Measurements from ENCODE around the gene ALMS1.
"Not testable (repeated sequence)": the region's sequence is repeated elsewhere in the genome, so short reads cannot be mapped to it uniquely, and the experiment has no call there.

The ALMS1 gene

DNA sequence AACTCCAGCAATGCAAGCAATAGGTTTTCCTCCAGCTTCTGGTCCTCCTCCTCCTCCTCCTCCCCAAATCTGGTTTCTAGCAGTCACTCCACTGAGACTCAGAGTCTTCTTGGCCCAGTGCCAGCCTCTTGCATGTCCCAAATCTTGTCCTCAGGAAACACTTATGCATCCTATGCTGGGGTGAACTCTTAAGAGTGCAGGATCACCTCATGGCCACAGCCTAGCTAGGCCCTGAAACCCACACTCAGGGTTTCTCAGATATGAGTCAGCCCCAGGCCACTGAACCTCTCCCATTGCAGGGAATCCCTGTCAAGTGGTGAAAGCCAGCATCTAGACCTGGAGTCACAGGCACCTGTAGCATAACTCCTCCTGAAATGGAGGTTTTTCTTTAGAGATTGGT, 238.4 kb downstream of the ALMS1 start:
- not testable (repeated sequence) for DNase-seq

DNA sequence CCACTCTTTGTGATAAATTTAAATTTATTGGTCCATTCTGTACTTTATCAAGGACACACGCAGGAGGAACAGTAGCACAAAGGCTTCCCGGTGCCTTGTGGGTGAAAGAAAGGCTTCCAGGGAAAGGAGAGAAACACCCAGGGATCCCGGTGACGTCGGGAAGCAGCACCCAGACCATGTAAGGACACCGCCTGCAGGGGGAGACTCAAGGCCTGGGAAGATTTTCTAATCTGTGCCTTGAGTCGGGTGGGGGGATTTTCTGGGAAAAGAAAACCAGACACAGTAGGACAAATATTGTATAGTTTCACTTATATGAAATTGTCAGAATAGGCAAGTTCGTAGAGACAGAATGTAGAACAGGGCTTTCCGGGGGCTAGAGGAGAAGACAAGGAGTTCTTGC, 239.0 kb downstream of the ALMS1 start:
- DNase-seq, result not testable (repeated sequence)

DNA sequence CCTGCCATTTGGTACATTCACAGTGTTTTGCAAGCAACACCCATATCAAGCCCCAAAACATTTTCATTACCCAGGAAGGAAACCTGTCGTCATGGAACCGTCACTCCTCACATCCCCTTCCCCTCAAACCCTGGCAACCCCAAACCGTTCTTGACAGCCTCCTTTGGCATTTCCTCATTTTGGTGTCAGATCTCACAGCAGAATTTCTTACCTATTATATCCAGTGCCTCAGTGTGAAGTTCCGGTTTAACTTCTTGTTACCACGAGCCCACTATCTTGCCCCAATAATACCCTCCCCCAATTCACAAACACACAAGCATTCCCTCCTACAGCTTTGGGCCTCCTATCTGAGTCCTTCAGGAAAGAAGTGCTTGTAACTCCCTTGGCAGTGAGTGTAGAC, 240.6 kb downstream of the ALMS1 start:
- peak; percentile 49 for DNase-seq

DNA sequence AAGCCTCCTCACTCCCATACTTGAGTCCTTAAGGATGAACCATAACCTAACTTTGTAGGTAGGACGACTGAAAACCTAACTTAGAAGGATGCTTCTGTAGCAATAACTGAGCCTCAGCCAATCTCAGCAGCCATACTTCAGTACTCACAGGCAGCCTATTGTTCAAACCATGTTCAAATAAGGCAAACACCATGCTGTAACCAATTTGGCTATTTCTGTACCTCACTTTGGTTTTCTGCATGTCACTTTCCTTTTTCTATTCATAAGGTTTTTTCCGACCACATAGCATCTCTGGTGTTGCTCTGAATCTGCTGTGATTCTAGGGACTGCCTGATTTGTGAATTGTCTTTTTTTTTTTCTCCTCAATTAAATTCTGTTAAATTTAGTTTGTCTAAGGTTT, 242.9 kb downstream of the ALMS1 start:
- DNase-seq, result not testable (repeated sequence)

DNA sequence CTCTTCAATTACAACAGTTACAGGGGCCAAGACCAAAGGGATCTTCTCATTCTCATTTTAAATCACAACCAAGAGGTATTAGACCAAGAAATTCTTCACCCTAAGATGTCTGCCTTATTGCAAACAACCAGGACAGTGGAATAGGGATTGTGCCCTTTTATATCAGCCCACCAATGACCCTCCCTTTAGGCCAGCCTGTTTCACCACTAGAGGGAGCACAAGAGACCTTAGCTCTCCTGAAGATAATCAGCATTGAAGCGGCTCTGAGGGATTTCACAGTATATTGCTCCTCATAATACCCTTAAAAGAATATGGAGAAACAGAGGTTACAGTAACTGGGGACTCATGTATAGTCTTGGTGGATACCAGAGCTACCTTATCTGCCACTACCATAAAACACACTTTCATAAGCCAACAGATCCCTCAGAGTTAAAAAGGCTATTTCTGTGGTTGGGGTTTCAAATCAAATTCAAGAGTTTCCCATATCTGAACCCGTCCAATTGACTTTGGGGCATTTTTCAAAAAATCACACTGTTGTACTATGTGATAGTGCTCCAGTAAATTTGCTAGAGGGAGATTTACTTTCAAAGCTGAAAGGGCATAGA, 245.1 kb downstream of the ALMS1 start:
- peak; percentile 46 for DNase-seq

DNA sequence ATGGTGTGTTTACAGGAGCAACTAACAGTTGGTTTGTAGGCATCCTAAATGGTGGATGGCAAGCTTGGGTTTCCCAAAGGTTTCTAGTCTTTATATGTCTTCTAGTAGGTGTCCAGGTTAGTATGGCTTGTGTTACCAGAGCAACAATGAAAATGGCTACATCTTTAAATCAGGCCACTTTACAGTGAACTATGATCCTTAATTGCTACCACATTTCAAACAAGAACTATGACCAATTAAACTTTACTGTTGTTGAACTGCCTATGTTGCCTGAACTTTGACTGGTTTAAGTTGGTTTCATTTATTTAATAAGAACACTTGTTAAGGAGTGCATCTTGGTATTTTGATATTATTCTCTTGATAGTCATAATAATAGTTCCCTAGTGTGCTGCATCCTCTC, 251.3 kb downstream of the ALMS1 start:
- DNase-seq, result not testable (repeated sequence)

DNA sequence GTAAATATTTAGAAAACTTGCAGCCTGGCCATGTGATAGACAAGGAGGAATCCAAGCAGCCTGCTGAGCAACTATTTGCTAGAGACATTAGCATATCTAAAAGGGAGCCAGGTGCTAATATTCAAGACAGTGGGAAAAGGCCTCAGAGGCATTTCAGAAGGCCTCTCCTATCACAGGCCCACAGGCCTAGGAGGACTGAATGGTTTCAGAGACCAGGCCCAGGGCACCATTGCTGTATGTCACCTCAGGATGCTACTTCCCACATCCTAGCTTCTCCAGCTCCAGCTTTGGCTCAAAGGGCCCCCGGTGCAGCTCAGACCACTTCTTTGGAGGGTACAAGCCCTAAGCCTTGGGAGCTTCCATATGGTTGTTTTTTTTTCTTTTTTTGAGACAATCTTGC, 252.8 kb downstream of the ALMS1 start:
- no peak for DNase-seq

DNA sequence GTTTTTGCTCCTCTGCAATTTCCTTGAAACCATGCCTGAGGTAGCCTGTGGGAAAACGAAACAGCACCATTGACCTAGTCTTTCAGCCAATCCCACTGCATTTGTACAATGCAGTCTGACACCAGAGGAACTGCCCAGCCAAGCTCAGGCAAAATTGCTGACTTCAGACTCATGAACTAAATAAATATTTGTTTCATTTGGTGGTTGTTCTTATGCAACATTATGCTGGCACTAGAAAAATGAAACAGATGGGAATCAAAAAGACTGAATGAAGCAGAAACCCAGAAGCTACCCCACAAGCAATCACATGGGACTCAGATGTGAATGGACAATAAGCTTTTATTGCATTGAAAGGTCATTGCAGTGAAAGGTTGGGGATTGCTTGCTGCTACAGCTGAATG, 254.9 kb downstream of the ALMS1 start:
- DNase-seq, result no peak

DNA sequence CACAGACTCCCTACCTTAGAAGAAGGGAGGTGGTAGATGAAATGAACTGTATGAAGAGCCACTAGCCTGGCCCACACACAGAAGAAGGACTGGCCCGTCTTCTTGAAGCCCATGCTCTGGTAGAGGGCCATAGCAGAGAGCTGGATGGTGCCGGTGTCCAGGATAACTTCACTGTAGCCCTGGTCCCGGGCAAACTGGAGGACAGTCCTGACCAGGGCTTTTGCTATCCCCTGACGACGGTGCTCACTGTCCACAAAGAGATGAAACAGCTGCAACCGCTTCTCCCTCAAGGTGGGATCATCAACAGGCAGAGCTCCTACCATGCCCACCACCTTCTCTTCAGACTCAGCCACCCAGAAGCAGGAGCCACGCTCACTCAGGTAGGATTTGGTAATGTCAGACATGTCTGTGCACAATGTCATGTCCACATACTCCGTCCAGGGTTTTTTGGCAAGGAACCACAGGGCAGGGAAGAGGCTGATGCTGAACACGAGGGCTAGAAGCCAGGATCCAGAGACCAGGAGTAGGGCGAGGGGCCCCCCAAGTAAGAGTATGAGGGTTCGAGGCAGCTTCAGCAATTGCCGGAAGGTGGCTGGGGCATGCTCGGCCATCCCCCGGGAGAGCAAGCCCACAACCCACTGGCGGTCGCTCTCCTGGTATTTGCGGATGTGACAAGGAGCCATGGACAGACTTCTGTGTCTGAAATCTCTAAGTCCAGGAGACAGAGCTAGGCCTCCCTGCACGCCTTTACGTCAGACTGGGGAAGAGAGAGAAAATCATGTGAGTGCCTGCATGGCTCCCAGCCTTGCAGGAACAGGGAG, 255.5 kb downstream of the ALMS1 start:
- DNase-seq, result no peak

DNA sequence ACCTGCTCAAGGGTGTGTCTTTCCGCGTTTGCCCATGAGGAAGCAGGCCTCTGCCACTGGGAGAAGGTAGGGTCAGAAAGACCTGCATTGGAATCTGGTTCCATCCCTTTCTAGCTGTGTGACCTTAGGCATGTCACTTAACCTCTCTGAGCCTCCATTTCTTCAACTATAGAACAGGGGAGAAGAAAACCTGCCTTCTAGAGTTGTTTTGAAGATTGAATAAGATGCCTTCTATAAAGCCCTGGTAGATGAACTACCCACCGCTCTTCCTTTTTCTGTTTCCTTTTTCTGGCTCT, 256.1 kb downstream of the ALMS1 start:
- DNase-seq, result no peak

DNA sequence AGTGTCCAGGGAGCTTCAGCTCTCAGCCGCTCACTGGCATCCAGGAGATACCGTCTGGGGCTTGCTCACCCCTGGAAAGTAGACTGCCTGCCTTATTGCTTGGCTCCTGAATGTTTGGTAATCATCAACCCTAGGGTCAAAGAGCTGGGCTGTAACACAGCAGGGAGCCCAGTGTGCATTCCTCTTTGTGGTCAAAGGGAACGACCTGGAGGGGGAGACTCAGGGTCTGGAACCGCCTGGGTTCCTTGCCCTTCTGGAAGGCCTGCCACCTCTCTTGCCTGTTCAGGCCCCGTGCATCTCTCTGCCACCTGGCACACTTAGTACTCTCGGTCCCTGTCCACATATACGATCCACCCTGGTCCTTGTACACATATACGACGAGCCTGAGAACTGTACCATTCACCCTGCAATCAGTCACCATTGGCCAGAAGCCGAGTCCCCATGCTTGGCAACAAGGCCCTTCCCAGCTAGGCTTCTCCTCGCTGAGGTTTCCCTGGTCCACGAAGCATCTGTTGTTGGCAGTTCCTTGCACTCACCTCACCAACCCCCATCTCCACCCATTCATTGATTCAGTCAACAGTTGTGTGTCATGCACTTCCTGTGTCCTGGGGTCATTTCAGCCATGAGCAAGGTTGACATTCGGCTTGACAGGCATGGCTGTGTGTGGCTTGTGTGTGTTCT, 256.8 kb downstream of the ALMS1 start, which contains the start of gene NAT8:
Gene NAT8 (minus strand): TSS at position 85 of the 681 bp plus-strand sequence. CDS start 794 bp downstream, outside the sequence.
- no peak for DNase-seq

DNA sequence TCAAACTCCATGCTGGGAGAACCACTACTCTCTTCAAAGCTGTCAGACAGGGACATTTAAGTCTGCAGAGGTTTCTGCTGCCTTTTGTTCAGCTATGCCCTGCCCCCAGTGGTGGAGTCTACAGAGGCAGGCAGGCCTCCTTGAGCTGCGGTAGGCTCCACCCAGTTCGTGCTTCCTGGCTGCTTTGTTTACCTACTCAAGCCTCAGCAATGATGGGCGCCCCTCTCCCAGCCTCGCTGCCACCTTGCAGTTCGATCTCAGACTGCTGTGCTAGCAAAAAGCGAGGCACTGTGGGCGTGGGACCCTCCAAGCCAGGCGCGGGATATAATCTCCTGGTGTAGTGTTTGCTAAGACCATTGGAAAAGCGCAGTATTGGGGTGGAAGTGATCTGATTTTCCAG, 262.1 kb downstream of the ALMS1 start:
- not testable (repeated sequence) for DNase-seq

DNA sequence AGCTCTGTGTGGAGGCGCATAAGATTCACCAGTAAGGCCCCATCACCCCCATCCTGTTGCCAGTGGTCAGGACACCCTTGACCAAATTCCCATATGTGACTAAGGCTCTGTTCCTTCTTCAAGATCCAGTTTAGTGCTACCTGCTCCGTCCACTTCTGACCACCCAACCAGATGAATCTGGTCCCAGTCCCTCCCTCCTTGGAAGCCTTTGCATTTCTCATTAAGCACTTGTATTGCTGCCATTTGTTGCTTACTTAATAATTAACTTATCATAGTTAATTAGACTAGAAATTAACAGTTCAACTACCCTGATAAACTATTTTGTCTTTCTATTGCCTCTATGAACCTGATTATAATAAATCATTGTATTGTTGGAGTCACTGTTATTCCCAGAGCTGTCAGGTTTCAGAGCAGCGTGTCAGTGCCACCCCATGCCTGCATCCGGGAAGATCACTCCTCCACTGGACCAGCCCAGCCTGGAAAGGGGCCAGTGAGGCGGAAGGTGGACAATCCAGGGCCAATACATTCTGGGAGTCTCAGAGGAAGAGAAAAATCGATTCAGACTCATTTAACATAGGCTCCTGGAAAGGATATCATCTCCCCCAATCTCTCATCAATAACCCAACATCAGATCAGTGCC, 266.1 kb downstream of the ALMS1 start:
- no peak for DNase-seq

DNA sequence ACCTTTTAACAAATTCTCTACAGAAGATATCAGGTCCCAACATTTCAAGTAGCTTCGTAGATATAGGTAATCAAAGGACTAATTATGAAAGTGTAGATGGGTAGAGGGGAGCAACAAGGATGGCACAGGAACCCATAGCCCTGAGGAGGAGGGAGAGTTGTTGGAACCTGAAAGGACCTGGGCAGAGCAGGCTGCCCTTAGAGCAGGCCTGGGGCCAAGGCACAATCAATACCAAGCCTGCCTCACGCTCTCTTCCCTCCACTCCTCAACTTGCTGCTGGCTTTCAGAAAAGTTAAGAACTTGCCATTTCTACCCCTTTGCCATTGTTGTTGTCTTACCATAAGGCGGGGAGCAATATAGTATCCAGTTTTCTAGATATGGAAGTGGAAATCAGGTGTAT, 266.7 kb downstream of the ALMS1 start:
- DNase-seq, result no peak

DNA sequence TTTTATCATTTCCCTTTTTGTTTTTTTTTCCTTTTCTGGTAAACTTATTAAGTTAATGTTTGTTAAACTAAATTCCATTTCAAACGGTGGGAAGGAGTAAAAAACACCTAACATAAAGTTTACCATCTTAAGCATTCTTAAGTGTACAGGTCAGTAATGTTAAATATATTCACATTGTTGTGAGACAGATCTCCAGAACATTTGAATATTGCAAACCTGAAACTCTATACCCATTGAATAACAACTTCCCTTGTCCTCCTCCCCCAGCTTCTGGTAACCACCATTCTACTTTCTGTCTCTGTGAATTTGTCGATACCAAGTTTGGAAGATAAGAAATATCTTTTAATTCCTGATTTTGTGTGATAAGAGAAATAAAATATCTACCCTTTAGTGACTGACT, 268.5 kb downstream of the ALMS1 start:
- no peak for DNase-seq
